Cardiac fibroblast (primary cell): ENCODE results near the gene KRT8.

Experiments
- DNase-seq, 2 donors: peaks; one replicate each; pipeline versions ENCODE4 v3.0.0 to v3.0.0-alpha.2; 2010; ENCODE audit warnings: low read depth in 2 of 2
- H3K4me3 ChIP-seq, 2 donors: replicated peaks in 1 of 2; 1 replicate in 1 of 2; 2 replicates in 1 of 2; pipeline ENCODE4 v1.5.1; 2011; ENCODE audit warnings: low read depth in 2 of 2, low read length in 2 of 2, mild to moderate bottlenecking in 2 of 2, moderate library complexity in 1 of 2
- TF ChIP-seq, protein P1 (sequence below): IDR thresholded peaks from one replicate; pipeline ENCODE4 v1.5.1; 2011; ENCODE audit warnings: low read depth, mild to moderate bottlenecking, low read length, inconsistent platforms

Gene KRT8

GRCh38 chr12:52917800-52918199 is 12.9 kb upstream of the KRT8 start:
- TF ChIP-seq, protein P1, sequence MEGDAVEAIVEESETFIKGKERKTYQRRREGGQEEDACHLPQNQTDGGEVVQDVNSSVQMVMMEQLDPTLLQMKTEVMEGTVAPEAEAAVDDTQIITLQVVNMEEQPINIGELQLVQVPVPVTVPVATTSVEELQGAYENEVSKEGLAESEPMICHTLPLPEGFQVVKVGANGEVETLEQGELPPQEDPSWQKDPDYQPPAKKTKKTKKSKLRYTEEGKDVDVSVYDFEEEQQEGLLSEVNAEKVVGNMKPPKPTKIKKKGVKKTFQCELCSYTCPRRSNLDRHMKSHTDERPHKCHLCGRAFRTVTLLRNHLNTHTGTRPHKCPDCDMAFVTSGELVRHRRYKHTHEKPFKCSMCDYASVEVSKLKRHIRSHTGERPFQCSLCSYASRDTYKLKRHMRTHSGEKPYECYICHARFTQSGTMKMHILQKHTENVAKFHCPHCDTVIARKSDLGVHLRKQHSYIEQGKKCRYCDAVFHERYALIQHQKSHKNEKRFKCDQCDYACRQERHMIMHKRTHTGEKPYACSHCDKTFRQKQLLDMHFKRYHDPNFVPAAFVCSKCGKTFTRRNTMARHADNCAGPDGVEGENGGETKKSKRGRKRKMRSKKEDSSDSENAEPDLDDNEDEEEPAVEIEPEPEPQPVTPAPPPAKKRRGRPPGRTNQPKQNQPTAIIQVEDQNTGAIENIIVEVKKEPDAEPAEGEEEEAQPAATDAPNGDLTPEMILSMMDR = no peak
- DNase-seq = no peak
- H3K4me3 ChIP-seq = no peak overlapping the region

- no peak overlapping the region for H3K4me3 ChIP-seq
- no peak for DNase-seq
- TF ChIP-seq, protein P1 = no peak
These were observed 11.3 kb upstream of the KRT8 start for GRCh38 chr12:52916216-52916615.

- DNase-seq = no peak
- TF ChIP-seq, protein P1 = no peak
- no peak overlapping the region for H3K4me3 ChIP-seq
These were observed 10.8 kb upstream of the KRT8 start for GRCh38 chr12:52915637-52916036.

DNA sequence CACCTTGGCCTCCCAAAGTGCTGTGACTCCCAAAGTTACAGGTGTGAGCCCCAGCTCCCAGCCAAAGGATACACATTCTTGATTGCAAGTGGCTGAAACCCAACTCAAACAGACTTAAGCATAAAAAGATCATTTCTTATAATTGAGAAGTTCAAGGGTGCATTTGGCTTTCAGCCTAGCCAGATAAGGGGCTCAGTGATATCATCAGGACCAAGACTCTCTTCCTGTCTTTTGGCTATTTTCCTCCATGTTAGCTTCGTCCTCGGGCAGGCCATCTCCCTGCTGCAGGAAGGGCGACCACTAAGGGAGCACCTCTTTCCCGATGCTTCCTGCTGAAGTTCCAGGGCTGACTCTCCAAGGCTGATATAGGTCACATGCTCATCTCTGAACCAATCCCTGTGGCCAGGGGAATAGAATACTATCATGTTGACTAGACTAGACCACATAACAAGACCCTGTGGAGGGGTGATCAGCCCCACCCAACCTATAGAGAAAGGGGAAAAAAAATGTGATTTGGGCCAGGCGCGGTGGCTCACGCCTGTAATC is 9.8 kb upstream of the KRT8 start:
- TF ChIP-seq, protein P1 = no peak
- no peak for DNase-seq
- H3K4me3 ChIP-seq = no peak overlapping the region

GRCh38 chr12:52913431-52913821 is 8.6 kb upstream of the KRT8 start:
- H3K4me3 ChIP-seq = no peak overlapping the region
- TF ChIP-seq, protein P1 = no peak
- no peak for DNase-seq

GRCh38 chr12:52912711-52913430 is 8.0 kb upstream of the KRT8 start:
- DNase-seq = no peak

More at GRCh38 chr12:52912711-52913430, 8.0 kb upstream of the KRT8 start:
- TF ChIP-seq, protein P1 = no peak
- H3K4me3 ChIP-seq = no peak overlapping the region
